Measurements from ENCODE around the gene BMP6. TPM values are rescaled to one million over a fixed set of nuclear protein-coding genes. Genes with fewer than 3 reads are reported as not detected.

The BMP6 gene
- total RNA-seq, 4 donors from 2014 or later: 0.57 to 2.9 (median 1.1) TPM

GRCh38 chr6:7821426-7821825 lies 95.5 kb downstream of the BMP6 start:
- intact Hi-C loops (cut with DNase I): no loop called here
- Histone ChIP-seq H3K4me1 (no peaks in the 10 kb centered on the region), H3K36me3 (no peaks in the 10 kb centered on the region), H3K4me3 (no peak overlapping the region), H3K27me3 (no peaks in the 10 kb centered on the region), H3K27ac (no peak overlapping the region), H3K9me3 (no peaks in the 10 kb centered on the region)
- DNase-seq: no peak
- 88 to 93% methylated on average over 5 of the region's 5 CpGs for WGBS, 2 donors
- TF ChIP-seq CTCF (IDR thresholded peaks at IDR 0.05): no peak
- TF ChIP-seq POLR2A (IDR thresholded peaks at IDR 0.05): no peak

- no peak overlapping the region for H3K4me3 ChIP-seq
- no peak for DNase-seq
- no peaks in the 10 kb centered on the region for H3K36me3 ChIP-seq
- H3K4me1 ChIP-seq: no peaks in the 10 kb centered on the region
- WGBS, 2 donors: 86 to 91% methylated on average over 3 of the region's 3 CpGs
- H3K27me3 ChIP-seq: no peaks in the 10 kb centered on the region
- no peak for TF ChIP-seq CTCF (IDR thresholded peaks at IDR 0.05)
- TF ChIP-seq POLR2A (IDR thresholded peaks at IDR 0.05): no peak
- intact Hi-C loops (cut with DNase I): no loop called here
- no peaks in the 10 kb centered on the region for H3K9me3 ChIP-seq
- no peak overlapping the region for H3K27ac ChIP-seq
Observed at GRCh38 chr6:7823552-7823951, 97.7 kb downstream of the BMP6 start.

GRCh38 chr6:7825986-7826385 lies 100.1 kb downstream of the BMP6 start:
- no peaks in the 10 kb centered on the region for H3K27me3 ChIP-seq

GRCh38 chr6:7827142-7827541 lies 101.2 kb downstream of the BMP6 start:
- intact Hi-C loops (cut with DNase I): no loop called here
- TF ChIP-seq POLR2A (IDR thresholded peaks at IDR 0.05): no peak
- TF ChIP-seq CTCF (IDR thresholded peaks at IDR 0.05): no peak
- no peak for DNase-seq
- H3K27me3 ChIP-seq: no peaks in the 10 kb centered on the region
- 44 to 47% methylated on average over 5 of the region's 7 CpGs for WGBS, 2 donors
- H3K27ac ChIP-seq: peak overlapping the region in 2 of 4 donors; percentile 11 to 75
- no peaks in the 10 kb centered on the region for H3K36me3 ChIP-seq
- no peaks in the 10 kb centered on the region for H3K4me1 ChIP-seq
- H3K4me3 ChIP-seq: no peak overlapping the region
- H3K9me3 ChIP-seq: no peaks in the 10 kb centered on the region

More at GRCh38 chr6:7825986-7826385, 100.1 kb downstream of the BMP6 start:
- Histone ChIP-seq H3K4me1 (no peaks in the 10 kb centered on the region), H3K9me3 (no peaks in the 10 kb centered on the region), H3K4me3 (no peak overlapping the region), H3K27ac (no peak overlapping the region), H3K36me3 (no peaks in the 10 kb centered on the region)
- WGBS, 2 donors: 82 to 83% methylated on average over 5 of the region's 5 CpGs
- intact Hi-C loops (cut with DNase I): no loop called here
- TF ChIP-seq CTCF (IDR thresholded peaks at IDR 0.05): no peak
- no peak for DNase-seq

DNA sequence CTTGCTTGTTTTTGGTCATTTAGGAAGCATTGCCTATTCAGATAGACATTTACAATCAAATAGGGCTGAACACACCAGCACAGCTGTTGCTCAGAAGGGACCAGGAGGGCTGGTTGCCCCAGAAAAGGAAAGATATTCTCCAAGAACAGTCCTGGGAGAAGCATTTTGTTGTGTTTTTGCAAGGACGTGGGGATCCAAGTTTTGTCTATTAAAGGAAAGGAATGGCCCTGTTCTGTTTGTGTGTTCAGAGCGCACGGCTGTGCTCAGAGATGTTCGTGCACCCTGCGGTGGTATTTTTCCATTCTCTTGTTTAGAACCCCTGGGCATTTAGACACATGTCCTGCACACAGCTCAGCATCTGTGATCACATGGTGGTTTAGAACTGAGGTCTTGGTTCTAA lies 102.2 kb downstream of the BMP6 start:
- H3K27ac ChIP-seq: peak overlapping the region in 2 of 4 donors; percentile 3 to 26

More for the DNA sequence above, 102.2 kb downstream of the BMP6 start:
- no peaks in the 10 kb centered on the region for H3K36me3 ChIP-seq
- TF ChIP-seq CTCF (IDR thresholded peaks at IDR 0.05) (no peak), POLR2A (IDR thresholded peaks at IDR 0.05) (no peak)
- no peak overlapping the region for H3K4me3 ChIP-seq
- intact Hi-C loops (cut with DNase I): no loop called here
- WGBS, 2 donors: 63 to 88% methylated on average over 4 to 5 of the region's 5 CpGs
- no peaks in the 10 kb centered on the region for H3K9me3 ChIP-seq
- DNase-seq: no peak
- no peaks in the 10 kb centered on the region for H3K4me1 ChIP-seq
- H3K27me3 ChIP-seq: no peaks in the 10 kb centered on the region

All from esophagus squamous epithelium (tissue), 5 donors.